Cardiac muscle cell (in vitro differentiated cells and primary cell): Measurements from ENCODE around the gene WDR26. TPM values are rescaled to one million over a fixed set of nuclear protein-coding genes. Genes with fewer than 3 reads are reported as not detected.
A peak's percentile ranks its signal among the peaks of the same experiment; 100 is the strongest.

Source experiments
- DNase-seq, 2 donors: peaks; one replicate each; pipeline versions ENCODE4 v3.0.0 to v3.0.0-alpha.2; 2010 to 2017; ENCODE audit warnings: low read depth in 1 of 2, low spot score in 1 of 2
- H3K27ac ChIP-seq: fragments of 200-600 bp; sonication (generic); 2 replicates; pipeline ENCODE4 v1.5.1; 2016
- H3K27me3 ChIP-seq: fragments of 200-600 bp; sonication (generic); 2 replicates; pipeline ENCODE4 v1.6.0; 2016; ENCODE audit warnings: control low read depth
- H3K36me3 ChIP-seq: fragments of 200-600 bp; sonication (generic); 2 replicates; pipeline ENCODE4 v1.5.1; 2016; ENCODE audit warnings: control low read depth
- H3K4me1 ChIP-seq: fragments of 200-600 bp; sonication (generic); 2 replicates; pipeline ENCODE4 v1.8.1; 2017; ENCODE audit warnings: low read depth, mild to moderate bottlenecking, mixed run types
- H3K4me3 ChIP-seq: fragments of 200-600 bp; sonication (generic); 2 replicates; pipeline ENCODE4 v1.5.1; 2016; ENCODE audit warnings: mild to moderate bottlenecking
- H3K9me3 ChIP-seq: fragments of 200-600 bp; sonication (generic); 2 replicates; pipeline ENCODE4 v1.5.1; 2017; ENCODE audit warnings: low read depth, mild to moderate bottlenecking, control low read depth
- polyA plus RNA-seq: library from polyadenylated mRNA; unstranded; fragments of >200 nt; fragmentation: Nextera tagmentation; extraction: Ambion mirVana; gene quantifications from 2 replicates; pipeline ENCODE4 v1.2.1, GENCODE V29; 2016
- total RNA-seq: library from RNA; depleted of rRNA; stranded (reverse); fragments of >200 nt; gene quantifications from 2 replicates; pipeline ENCODE4 v1.2.3, GENCODE V29; 2016
- TF ChIP-seq, protein P1 (sequence below): IDR thresholded peaks from 2 replicates; pipeline ENCODE4 v1.5.1; 2012; ENCODE audit warnings: low read depth, mild to moderate bottlenecking, low read length

The WDR26 gene
- total and polyA plus RNA-seq, 2 experiments from 2014 or later, result 14.9 to 62.2 TPM

- peaks cover 51% of the 10 kb centered on the region for H3K36me3 ChIP-seq
- TF ChIP-seq, protein P1, sequence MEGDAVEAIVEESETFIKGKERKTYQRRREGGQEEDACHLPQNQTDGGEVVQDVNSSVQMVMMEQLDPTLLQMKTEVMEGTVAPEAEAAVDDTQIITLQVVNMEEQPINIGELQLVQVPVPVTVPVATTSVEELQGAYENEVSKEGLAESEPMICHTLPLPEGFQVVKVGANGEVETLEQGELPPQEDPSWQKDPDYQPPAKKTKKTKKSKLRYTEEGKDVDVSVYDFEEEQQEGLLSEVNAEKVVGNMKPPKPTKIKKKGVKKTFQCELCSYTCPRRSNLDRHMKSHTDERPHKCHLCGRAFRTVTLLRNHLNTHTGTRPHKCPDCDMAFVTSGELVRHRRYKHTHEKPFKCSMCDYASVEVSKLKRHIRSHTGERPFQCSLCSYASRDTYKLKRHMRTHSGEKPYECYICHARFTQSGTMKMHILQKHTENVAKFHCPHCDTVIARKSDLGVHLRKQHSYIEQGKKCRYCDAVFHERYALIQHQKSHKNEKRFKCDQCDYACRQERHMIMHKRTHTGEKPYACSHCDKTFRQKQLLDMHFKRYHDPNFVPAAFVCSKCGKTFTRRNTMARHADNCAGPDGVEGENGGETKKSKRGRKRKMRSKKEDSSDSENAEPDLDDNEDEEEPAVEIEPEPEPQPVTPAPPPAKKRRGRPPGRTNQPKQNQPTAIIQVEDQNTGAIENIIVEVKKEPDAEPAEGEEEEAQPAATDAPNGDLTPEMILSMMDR, result no peak
These were observed 66.2 kb downstream of the WDR26 start for GRCh38 chr1:224368409-224368808.

GRCh38 chr1:224359207-224359606 is 75.4 kb downstream of the WDR26 start:
- peaks cover 1% of the 10 kb centered on the region for H3K36me3 ChIP-seq
- no peaks in the 10 kb centered on the region for H3K27me3 ChIP-seq
- no peak overlapping the region for H3K4me3 ChIP-seq
- no peak for DNase-seq
- H3K9me3 ChIP-seq, result no peaks in the 10 kb centered on the region
- H3K4me1 ChIP-seq, result peaks cover 15% of the 10 kb centered on the region
- H3K27ac ChIP-seq, result no peak overlapping the region
- TF ChIP-seq, protein P1, result no peak

More at GRCh38 chr1:224368409-224368808, 66.2 kb downstream of the WDR26 start:
- Histone ChIP-seq H3K4me3 (no peak overlapping the region), H3K27ac (no peak overlapping the region), H3K27me3 (no peaks in the 10 kb centered on the region), H3K4me1 (no peaks in the 10 kb centered on the region), H3K9me3 (no peaks in the 10 kb centered on the region)
- no peak for DNase-seq

DNA sequence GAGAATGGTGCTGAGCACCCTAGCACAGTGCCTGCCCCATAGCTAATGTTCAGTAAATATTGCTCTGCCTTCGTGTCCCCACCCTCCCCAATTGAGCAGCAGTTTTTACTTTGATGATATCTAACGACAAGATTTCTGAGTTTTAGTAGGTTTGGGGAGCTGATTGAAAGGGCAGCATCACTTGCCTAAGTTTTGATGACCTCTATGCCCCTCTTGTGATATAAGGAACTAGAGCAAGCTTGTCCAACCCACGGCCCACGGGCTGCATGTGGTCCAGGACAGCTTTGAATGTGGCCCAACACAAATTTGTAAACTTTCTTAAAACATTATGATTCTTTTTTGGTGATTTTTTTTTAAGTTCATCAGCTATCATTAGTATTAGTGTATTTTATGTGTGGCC is 76.4 kb downstream of the WDR26 start:
- Histone ChIP-seq H3K4me1 (peaks cover 15% of the 10 kb centered on the region), H3K9me3 (no peaks in the 10 kb centered on the region), H3K27me3 (no peaks in the 10 kb centered on the region), H3K4me3 (peak overlapping the region; percentile 86), H3K27ac (no peak overlapping the region), H3K36me3 (no peaks in the 10 kb centered on the region)
- TF ChIP-seq, protein P1, result no peak
- no peak for DNase-seq

- H3K4me1 ChIP-seq, result peaks cover 15% of the 10 kb centered on the region
- no peaks in the 10 kb centered on the region for H3K27me3 ChIP-seq
- TF ChIP-seq, protein P1, result no peak
- H3K27ac ChIP-seq, result no peak overlapping the region
- peak in 1 of 2 donors; percentile 83 for DNase-seq
- H3K36me3 ChIP-seq, result no peaks in the 10 kb centered on the region
- H3K9me3 ChIP-seq, result no peaks in the 10 kb centered on the region
- H3K4me3 ChIP-seq, result peak overlapping the region; percentile 86
These were observed 76.9 kb downstream of the WDR26 start for GRCh38 chr1:224357626-224358124.

- no peaks in the 10 kb centered on the region for H3K9me3 ChIP-seq
- H3K27me3 ChIP-seq, result no peaks in the 10 kb centered on the region
- peak within 1 kb of the TSS; percentile 86 for H3K4me3 ChIP-seq
- H3K27ac ChIP-seq, result peak within 1 kb of the TSS; percentile 49
- peak; percentile 95 to 96 for DNase-seq
- TF ChIP-seq, protein P1, result no peak
- H3K4me1 ChIP-seq, result peaks cover 15% of the 10 kb centered on the region
- no peaks in the 10 kb centered on the region for H3K36me3 ChIP-seq
These were observed 77.6 kb downstream of the WDR26 start, which contains the start of gene CNIH4 for GRCh38 chr1:224356685-224357625. Gene CNIH4, plus strand, starts transcription at chr1:224356879. Its CDS starts 46 bp downstream, at chr1:224356925.
